OCI-LY3 (cell line): ENCODE measurements around the gene MAP7D3.
"Not testable (repeated sequence)": the region's sequence is repeated elsewhere in the genome, so short reads cannot be mapped to it uniquely, and the experiment has no call there.

ENCODE experiments used
- H2AFZ ChIP-seq: fragments of 200-600, 300-600 bp; shearing (Covaris generic); 2 replicates; pipeline ENCODE4 v1.6.0; 2014; ENCODE audit warnings: antibody characterized with exemption, low read depth, low read length
- H3K27ac ChIP-seq: fragments of 200-600, 300-600 bp; sonication (generic); 2 replicates; pipeline ENCODE4 v1.5.1; 2014; ENCODE audit warnings: mild to moderate bottlenecking, low read length, moderate library complexity, mixed read lengths
- H3K27me3 ChIP-seq: fragments of 200-600, 300-600 bp; sonication (generic); 2 replicates; pipeline ENCODE4 v1.6.1; 2014; ENCODE audit warnings: low read depth, low read length, mixed read lengths
- H3K36me3 ChIP-seq: fragments of 200-600, 300-600 bp; sonication (generic); replicated peaks from 2 replicates; pipeline ENCODE3; 2014; ENCODE audit warnings: low read depth, low read length, mixed read lengths
- H3K4me1 ChIP-seq: fragments of 300-600, 200-600 bp; sonication (generic); 2 replicates; pipeline ENCODE4 v1.6.1; 2014; ENCODE audit warnings: low read length, mixed read lengths
- H3K4me2 ChIP-seq: fragments of 200-600, 300-600 bp; sonication (generic); 2 replicates; pipeline ENCODE4 v1.6.1; 2014; ENCODE audit warnings: low read length, mixed read lengths
- H3K4me3 ChIP-seq: fragments of 300-600, 200-600 bp; sonication (generic); 2 replicates; pipeline ENCODE4 v1.5.1; 2014; ENCODE audit warnings: antibody characterized with exemption, mild to moderate bottlenecking, low read length, moderate library complexity
- H3K79me2 ChIP-seq: fragments of 300-600, 200-600 bp; shearing (Covaris generic); 2 replicates; pipeline ENCODE4 v1.6.1; 2014; ENCODE audit warnings: mild to moderate bottlenecking, low read length, mixed read lengths
- H3K9ac ChIP-seq: fragments of 300-600, 200-600 bp; shearing (Covaris generic); 2 replicates; pipeline ENCODE4 v1.6.0; 2014; ENCODE audit warnings: mild to moderate bottlenecking, low read length, moderate library complexity
- H3K9me3 ChIP-seq: fragments of 200-600, 300-600 bp; shearing (Covaris generic); 2 replicates; pipeline ENCODE4 v1.6.1; 2014; ENCODE audit warnings: low read length, mixed read lengths; ENCODE audit not compliant: insufficient read depth
- H4K20me1 ChIP-seq: fragments of 200-600, 300-600 bp; sonication (generic); 2 replicates; pipeline ENCODE4 v1.6.1; 2016; ENCODE audit warnings: low read length, mixed read lengths; ENCODE audit not compliant: insufficient read depth
- EZH2phosphoT487 ChIP-seq: fragments of 200-600 bp; shearing (Covaris generic); IDR thresholded peaks from 2 replicates; pipeline ENCODE4 v1.6.1; 2018; ENCODE audit warnings: antibody characterized with exemption, mixed run types, low read depth
- TF ChIP-seq, protein P1 (sequence below): fragments of 200-600, 300-600 bp; sonication (generic); IDR thresholded peaks from 2 replicates; pipeline ENCODE4 v1.5.1; 2014; ENCODE audit warnings: antibody characterized with exemption, low read length, low read depth

The MAP7D3 gene, protein sequence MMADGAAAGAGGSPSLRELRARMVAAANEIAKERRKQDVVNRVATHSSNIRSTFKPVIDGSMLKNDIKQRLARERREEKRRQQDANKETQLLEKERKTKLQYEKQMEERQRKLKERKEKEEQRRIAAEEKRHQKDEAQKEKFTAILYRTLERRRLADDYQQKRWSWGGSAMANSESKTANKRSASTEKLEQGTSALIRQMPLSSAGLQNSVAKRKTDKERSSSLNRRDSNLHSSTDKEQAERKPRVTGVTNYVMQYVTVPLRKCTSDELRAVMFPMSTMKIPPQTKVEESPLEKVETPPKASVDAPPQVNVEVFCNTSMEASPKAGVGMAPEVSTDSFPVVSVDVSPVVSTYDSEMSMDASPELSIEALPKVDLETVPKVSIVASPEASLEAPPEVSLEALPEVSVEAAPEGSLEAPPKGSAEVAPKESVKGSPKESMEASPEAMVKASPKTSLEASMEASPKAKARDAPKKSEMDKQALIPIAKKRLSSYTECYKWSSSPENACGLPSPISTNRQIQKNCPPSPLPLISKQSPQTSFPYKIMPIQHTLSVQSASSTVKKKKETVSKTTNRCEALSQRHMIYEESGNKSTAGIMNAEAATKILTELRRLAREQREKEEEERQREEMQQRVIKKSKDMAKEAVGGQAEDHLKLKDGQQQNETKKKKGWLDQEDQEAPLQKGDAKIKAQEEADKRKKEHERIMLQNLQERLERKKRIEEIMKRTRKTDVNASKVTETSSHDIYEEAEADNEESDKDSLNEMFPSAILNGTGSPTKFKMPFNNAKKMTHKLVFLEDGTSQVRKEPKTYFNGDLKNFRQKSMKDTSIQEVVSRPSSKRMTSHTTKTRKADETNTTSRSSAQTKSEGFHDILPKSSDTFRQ

DNA sequence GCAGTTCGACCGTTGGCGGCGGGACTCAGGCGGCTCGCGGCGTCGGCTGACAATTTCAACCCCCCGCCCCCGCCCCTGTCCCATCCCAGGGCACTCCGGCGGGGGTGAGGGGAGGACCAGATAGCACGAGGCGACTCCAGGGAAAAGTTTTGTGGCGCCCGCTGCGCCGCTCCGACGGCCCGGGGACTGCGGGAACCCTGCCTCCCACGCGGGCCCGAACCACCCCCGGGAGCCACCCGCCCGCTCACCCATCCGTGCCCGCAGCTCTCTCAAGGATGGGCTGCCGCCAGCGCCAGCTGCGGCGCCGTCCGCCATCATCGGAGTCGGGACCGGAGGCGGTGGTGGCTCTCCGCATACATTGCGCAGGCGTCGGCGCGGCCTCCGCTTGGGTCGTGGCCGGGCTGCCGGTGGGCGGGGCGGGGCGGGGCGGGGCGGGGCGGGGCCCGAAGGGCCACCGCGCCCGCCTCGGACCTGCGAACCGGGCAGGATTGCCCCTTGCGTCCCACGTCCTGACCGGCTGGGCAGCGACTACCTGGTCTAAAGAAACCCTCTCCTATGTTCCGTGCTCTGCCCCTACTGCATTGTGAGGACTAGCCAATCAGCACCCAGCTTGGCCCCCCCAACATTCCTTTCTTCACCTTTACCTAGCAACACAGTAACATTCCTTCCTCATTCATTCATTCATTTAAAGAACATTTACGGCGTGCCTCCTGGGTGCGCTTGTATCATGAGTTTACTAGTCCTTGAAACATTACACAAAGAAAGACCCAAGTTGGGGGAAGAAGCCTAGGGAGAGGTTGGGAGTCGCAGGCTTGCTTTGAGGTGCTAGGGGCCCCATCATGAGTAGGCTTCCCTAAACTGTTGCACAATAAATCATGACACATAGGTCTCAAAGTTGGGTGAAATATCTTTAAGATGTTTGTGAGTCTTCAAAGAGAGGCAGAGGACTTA lies at the start of gene MAP7D3:
TSS of gene MAP7D3 (minus strand) at position 360 of the 951 bp plus-strand sequence. CDS start at position 318, 42 bp downstream.
- H3K4me1 ChIP-seq, result peaks cover 6% of the 10 kb centered on the region; the same call in 1 of the 2 replicates
- H3K9ac ChIP-seq, result peak within 1 kb of the TSS; percentile 87
- no peaks in the 10 kb centered on the region for H4K20me1 ChIP-seq
- H2AFZ ChIP-seq, result peak within 1 kb of the TSS; percentile 93
- TF ChIP-seq EZH2phosphoT487, result no peak
- TF ChIP-seq, protein P1, sequence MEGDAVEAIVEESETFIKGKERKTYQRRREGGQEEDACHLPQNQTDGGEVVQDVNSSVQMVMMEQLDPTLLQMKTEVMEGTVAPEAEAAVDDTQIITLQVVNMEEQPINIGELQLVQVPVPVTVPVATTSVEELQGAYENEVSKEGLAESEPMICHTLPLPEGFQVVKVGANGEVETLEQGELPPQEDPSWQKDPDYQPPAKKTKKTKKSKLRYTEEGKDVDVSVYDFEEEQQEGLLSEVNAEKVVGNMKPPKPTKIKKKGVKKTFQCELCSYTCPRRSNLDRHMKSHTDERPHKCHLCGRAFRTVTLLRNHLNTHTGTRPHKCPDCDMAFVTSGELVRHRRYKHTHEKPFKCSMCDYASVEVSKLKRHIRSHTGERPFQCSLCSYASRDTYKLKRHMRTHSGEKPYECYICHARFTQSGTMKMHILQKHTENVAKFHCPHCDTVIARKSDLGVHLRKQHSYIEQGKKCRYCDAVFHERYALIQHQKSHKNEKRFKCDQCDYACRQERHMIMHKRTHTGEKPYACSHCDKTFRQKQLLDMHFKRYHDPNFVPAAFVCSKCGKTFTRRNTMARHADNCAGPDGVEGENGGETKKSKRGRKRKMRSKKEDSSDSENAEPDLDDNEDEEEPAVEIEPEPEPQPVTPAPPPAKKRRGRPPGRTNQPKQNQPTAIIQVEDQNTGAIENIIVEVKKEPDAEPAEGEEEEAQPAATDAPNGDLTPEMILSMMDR, result no peak
- peak within 1 kb of the TSS; percentile 81 for H3K4me2 ChIP-seq
- no peaks in the 10 kb centered on the region for H3K36me3 ChIP-seq
- H3K27ac ChIP-seq, result 0 out of 2 replicates have a peak within 1 kb of the TSS, but pooled peaks have one; percentile 19
- no peaks in the 10 kb centered on the region for H3K27me3 ChIP-seq
- peaks cover 18% of the 10 kb centered on the region for H3K79me2 ChIP-seq
- no peaks in the 10 kb centered on the region for H3K9me3 ChIP-seq
- peak within 1 kb of the TSS; percentile 83 for H3K4me3 ChIP-seq

DNA sequence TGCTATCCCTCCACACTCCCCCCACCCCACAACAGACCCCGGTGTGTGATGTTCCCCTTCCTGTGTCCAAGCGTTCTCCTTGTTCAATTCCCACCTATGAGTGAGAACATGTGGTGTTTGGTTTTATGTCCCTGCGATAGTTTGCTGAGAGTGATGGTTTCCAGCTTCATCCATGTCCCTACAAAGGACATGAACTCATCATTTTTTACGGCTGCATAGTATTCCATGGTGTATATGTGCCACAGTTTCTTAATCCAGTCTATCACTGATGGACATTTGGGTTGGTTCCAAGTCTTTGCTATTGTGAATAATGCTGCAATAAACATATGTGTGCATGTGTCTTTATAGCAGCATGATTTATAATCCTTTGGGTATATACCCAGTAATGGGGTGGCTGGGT lies 49.5 kb upstream of the MAP7D3 start, which contains the start of gene ADGRG4:
TSS of gene ADGRG4 (plus strand) at position 243 of the 400 bp plus-strand sequence. CDS start 7,815 bp downstream, outside the sequence.
- not testable (repeated sequence) for H4K20me1 ChIP-seq, H2AFZ ChIP-seq, H3K27ac ChIP-seq, H3K36me3 ChIP-seq, H3K9ac ChIP-seq, H3K9me3 ChIP-seq, H3K4me3 ChIP-seq, H3K4me2 ChIP-seq, H3K4me1 ChIP-seq, H3K79me2 ChIP-seq, H3K27me3 ChIP-seq

DNA sequence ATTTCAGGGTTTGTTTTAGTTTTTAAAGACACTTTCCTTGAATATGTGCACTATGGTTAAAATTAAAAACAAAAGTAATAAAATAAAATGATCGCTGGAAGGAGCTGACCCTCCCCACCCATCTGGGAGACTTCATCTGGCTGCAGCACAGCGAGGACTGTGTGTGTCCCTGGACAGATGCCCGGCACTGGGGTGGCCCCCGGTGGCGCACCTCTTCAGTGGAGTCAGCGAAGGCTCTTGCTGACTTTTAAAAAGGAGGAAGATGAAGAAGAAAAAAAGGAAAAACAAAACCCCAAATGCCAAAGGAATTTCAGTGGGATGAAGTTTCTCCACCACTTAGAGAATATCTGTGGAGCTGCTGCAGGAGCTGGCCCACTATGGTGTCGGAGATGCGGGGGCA lies 44.2 kb upstream of the MAP7D3 start:
- H3K27ac ChIP-seq, result no peak overlapping the region
- no peaks in the 10 kb centered on the region for H4K20me1 ChIP-seq
- H3K36me3 ChIP-seq, result no peaks in the 10 kb centered on the region
- H3K4me2 ChIP-seq, result no peak overlapping the region
- H3K79me2 ChIP-seq, result no peaks in the 10 kb centered on the region
- no peaks in the 10 kb centered on the region for H3K9me3 ChIP-seq
- H3K27me3 ChIP-seq, result no peaks in the 10 kb centered on the region
- no peak overlapping the region for H2AFZ ChIP-seq
- TF ChIP-seq, protein P1, result no peak
- no peak for TF ChIP-seq EZH2phosphoT487
- no peak overlapping the region for H3K4me3 ChIP-seq
- no peak overlapping the region for H3K9ac ChIP-seq
- H3K4me1 ChIP-seq, result no peaks in the 10 kb centered on the region

DNA sequence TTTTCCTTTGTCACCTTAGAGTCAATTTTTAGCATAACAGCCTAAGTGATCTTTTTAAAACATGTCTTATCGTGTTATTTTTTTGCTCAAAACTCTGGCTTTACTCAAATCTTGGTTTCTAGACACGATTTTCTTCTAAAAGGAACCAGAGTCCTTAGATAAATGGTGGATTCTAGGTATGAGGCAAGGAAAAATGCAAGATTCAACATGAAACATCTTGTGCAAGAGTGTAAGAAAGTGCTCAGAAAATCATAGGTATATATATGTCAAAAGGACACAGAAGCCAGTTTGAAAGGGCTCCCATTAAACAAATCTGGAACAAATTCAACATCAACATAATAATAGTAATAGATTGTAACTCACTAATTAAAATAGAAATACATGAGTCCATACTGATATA lies 41.5 kb upstream of the MAP7D3 start:
- H3K27me3 ChIP-seq, result no peaks in the 10 kb centered on the region
- no peak overlapping the region for H2AFZ ChIP-seq
- TF ChIP-seq EZH2phosphoT487, result no peak
- TF ChIP-seq, protein P1, result no peak
- H3K4me2 ChIP-seq, result no peak overlapping the region
- H3K4me3 ChIP-seq, result no peak overlapping the region
- H3K4me1 ChIP-seq, result no peaks in the 10 kb centered on the region
- no peaks in the 10 kb centered on the region for H4K20me1 ChIP-seq
- H3K9me3 ChIP-seq, result no peaks in the 10 kb centered on the region
- H3K36me3 ChIP-seq, result no peaks in the 10 kb centered on the region
- no peak overlapping the region for H3K9ac ChIP-seq
- no peak overlapping the region for H3K27ac ChIP-seq
- no peaks in the 10 kb centered on the region for H3K79me2 ChIP-seq
